Activated CD4-positive, CD25-positive, alpha-beta regulatory T cell (primary cell): Measurements from ENCODE around the gene SLC12A7.
"Not testable (repeated sequence)": the region's sequence is repeated elsewhere in the genome, so short reads cannot be mapped to it uniquely, and the experiment has no call there.

Experiments used
- DNase-seq, 4 experiments: peaks; one replicate each; lab custom pipeline; 2025; lab: John Stamatoyannopoulos, UW

SLC12A7 gene

GRCh38 chr5:1034986-1035385 is 76.9 kb downstream of the SLC12A7 start:
- DNase-seq, result no peak

DNA sequence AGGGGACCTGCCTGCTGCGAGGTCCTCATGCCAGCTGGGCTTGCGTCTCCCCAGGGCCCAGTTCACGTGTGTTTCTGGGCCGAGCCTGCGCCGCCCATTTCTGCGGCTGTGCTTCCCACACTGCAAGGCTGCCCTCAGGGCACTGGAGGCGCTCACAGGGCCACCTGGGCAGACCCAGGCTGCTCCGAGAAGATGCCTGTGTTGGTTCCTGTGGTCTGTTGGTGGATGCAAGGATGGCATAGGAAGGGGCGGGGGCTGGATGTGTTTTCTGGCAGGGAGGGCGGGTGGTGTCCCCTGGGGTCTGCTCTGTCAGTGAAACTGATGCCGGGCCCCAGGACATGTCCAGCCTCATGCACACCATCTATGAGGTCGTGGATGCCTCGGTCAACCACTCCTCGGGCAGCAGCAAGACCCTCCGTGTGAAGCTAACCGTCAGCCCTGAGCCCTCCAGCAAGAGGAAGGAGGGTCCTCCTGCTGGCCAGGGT is 77.4 kb downstream of the SLC12A7 start:
- DNase-seq, result no peak

GRCh38 chr5:1033606-1034420 is 78.0 kb downstream of the SLC12A7 start:
- DNase-seq, result no peak

- DNase-seq, result no peak
Measured at GRCh38 chr5:1033178-1033577, 78.7 kb downstream of the SLC12A7 start.

DNA sequence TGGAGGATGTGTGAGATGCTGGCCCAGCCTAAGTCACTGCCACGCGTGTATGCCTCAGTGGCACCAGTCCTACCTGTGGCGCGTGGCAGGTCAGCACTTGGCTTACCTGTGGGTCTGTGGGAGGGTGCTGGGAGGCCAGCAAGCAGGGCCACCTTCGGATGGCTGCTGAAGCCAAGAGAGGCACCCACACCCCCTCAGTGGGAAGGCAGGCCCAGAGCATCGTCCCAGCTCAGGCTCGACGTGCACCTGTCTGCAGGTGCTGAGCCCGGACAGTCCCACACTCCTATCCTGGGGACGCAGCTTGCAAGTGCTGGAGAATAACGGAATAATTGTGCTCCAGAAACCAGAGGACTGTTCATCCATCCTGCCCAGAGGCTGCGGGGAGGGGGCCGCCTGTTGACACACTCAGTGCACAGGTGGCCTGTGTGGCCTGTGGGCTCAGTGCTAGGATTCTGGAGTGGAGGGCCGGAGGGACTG is 79.3 kb downstream of the SLC12A7 start:
- no peak for DNase-seq

GRCh38 chr5:1032011-1032410 is 79.9 kb downstream of the SLC12A7 start:
- DNase-seq, result no peak

DNA sequence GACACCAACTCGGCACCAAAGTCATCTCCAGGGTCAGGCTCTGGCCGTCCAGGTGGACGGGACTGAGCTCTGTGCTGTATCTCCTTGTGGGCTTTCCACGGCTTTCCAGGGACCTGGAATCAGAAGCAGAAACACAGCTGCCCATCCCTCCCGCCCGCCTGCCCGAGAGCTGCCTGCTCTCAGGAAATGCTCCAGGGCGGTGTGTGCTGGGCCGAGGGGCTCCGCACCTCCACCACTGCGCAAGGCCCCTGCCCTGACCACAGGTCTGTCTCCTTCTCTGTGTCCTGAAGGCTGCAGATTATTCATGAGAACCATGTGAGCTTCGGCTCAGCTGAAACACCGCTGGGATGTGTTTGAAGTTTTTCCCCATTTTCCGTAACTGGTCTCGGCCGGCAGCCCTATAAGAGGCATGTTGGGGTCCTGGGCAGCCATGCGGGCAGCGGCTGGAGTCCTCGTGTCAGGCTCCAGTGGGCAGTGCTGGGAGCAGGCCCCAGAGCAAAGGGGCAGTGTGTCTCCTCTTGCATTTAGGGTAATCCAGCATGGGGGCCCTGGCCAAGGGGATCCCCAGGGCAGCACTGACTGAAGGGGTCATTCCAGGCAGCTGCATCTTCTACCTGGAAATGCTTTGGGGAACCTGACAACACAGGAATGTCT is 80.4 kb downstream of the SLC12A7 start:
- DNase-seq, result no peak

- no peak for DNase-seq
Measured at GRCh38 chr5:1030801-1031271, 81.0 kb downstream of the SLC12A7 start.

- DNase-seq, result no peak
Measured at GRCh38 chr5:1029945-1030625, 81.8 kb downstream of the SLC12A7 start.

DNA sequence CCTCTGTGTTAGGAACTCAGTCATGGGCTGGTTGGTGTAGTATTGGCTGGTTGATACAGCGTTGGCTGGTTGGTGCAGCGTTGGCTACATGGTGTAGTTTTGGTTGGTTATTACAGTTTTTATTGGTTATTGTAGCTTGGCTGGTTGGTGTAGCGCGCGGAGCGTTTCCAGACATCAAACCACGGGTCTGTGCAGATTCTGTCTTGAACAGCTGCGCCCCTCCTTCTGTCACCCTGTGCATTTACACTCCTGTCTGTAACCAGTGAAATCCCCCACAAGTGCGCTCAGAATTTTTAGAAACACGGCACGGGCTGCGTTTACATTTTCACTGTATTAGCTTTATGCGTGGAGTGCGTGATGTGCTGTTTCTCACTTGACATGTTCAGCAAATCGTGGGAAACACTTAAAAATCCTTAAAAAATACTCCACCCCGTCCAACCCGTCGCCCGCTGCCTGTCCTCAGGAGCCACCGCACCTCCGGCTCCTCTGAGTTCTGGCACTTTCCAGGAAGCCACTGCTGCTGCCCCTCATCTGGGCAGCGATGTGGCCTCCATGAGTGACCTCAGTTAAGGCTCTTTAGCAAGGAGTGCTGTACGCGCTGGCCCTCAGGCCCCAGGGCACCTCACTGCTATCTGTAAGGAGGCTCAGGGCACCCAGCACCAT is 82.5 kb downstream of the SLC12A7 start:
- DNase-seq, result no peak

DNA sequence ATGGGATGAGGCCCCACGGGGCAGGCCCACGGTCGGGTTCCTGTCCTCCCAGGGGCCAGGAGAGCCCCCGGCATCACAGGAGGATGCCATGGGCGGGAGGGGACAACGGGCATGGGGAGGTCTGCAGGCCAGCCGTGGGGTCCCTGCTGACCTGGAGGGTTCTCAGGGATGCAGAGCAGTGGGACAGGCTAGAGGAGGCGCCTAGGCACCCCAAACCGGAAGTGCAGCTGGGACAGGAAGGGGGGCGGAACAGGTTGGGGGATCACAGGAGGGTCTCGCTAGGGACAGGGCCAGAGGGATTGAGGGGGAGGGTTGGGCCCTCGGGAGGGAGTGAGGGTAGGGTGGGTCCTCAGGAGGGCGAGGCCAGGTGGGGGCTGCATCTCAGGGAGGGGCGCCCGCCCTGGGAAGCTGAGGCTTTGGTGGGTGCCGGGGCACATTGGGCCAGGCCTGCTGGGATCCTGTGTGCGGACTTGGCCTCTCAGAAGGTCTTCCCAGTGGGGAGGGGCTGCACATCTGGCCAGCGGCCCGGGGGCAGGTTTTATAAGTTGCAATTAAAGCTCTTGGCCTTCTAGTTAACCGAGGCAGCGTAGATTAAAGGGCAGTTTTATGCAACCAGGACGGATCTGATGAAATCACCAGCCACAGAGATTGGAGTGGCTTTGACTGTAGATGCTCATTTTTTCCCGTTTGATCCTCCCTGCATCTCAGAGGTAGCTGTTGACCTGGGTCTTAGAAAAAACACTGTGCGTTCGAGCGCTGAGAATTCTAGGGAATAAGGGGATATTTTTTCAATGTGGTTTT is 83.2 kb downstream of the SLC12A7 start:
- DNase-seq, result no peak

DNA sequence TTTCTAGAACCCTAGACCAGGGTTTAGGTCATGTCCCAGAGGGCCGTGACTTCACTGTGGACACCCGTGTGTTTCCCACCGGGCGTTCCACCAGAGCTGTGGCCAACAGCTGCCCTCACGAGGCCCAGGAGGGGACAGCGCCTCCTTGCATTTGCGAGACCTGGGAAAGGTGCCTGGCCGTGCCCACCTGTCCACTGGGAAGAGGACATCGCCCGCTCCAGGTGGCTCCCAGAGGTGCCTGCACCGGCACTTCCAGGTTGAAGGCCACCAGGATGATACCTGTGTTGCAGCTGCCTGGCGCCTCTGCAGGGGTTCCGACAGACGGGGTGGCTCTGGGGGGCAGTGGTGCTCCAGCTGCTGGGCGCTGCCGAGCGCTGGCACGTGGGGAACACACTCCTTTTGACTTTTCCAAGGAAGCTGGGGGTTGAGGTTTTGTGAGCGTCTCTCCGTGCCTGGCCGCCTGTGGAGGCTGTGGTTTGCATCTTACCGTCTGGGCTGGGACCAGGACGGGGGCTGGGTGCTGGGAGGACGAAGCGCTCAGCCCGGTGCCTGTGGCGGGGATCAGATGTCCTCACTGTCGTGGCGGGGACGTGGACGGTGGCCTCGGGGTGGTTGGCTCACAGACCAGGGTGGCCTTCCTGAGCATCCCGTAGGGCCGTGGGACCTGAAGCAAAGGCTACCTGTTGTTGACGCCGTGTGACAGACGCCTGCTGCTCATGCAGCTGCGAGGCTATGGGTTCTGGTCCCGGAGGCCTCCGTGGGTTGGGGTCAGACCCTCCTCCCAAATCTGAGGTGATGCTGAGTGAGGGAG is 84.0 kb downstream of the SLC12A7 start:
- DNase-seq, result no peak

DNA sequence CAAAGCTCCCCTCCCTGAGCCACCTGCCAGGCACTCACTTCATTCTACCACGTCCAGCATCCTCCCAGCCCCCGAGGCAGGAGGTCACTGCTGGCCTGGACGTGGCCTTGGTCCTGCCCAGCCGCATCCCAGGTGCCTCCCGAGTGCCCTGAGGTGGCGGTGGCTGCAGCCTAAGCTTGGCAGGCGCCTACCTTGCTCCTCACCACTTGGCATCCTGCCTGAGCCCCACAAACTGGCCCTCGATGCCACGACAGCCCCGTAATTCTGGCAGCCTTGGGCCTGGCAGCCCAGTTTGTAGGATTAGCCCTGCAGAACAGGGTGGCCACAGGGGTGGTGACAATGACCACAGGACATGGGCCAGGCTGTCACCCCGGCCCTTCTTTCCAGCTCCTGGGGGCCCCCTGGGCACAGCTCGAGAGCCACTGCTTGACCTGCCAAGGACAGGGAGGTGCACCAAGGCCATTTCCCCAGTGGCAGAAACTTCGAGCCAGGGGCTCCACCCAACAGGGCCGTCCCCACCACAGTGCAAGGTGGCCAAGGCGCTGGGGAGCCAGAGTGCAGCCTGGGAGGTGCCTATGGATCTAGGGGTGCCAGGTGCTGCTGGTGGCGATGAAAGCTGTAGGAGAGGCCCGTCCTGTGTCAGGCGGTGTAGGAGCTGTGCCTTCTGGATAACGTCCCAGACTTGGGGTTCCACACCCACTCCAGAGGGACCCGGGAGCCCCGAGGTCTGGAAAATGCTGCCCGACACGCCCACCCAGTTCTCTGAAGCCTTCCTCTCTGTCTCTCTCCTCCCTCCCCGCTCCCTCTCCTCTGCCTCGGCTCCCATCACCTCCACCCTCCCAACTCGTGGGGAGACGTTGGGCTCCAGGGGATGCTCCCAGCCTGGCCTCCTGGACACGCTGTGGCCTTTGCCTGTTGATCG is 84.9 kb downstream of the SLC12A7 start:
- DNase-seq, result no peak

GRCh38 chr5:1021969-1022336 is 89.9 kb downstream of the SLC12A7 start:
- not testable (repeated sequence) for DNase-seq

DNA sequence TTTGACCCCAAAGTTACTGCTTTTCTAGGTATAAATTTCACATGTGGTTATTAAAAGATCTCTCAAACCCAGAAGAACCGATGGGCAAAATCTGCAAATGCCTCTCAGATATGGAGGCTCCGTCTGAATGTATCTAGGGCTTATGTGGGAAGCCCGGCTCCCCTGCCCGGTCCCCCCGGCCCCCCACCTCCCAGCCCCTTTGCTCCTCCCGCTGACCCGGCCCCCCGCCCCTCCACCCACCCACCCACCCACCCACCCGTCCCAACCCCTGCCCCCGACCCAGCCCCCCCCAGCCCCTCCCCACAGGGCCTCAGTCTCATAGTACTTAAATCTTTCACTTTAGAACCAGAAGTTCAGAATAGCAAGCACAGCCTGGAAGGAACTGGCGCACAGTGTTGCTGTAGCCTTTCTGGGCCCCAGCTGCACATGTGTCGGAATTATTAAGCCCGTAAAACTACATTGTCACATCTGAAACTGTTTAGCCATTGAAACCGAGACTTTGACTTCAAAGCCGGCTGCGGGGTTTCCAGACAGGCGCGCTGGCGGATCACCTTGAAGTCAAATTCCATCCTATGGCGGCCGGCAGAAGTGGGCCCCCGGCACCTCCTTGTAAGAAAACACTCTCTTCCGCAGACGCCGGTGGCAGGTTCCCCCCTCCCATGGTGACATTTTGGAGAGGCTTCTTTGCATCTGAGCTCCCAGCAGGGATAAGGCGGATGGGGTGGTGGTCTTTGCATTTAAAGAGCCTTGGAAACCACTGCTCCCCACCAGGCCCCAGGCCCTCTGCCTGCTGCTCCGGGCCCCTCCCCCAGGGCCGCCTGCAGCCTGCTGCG is 90.5 kb downstream of the SLC12A7 start:
- no peak for DNase-seq

- DNase-seq, result no peak
Measured at GRCh38 chr5:1020452-1020961, 91.4 kb downstream of the SLC12A7 start.

DNA sequence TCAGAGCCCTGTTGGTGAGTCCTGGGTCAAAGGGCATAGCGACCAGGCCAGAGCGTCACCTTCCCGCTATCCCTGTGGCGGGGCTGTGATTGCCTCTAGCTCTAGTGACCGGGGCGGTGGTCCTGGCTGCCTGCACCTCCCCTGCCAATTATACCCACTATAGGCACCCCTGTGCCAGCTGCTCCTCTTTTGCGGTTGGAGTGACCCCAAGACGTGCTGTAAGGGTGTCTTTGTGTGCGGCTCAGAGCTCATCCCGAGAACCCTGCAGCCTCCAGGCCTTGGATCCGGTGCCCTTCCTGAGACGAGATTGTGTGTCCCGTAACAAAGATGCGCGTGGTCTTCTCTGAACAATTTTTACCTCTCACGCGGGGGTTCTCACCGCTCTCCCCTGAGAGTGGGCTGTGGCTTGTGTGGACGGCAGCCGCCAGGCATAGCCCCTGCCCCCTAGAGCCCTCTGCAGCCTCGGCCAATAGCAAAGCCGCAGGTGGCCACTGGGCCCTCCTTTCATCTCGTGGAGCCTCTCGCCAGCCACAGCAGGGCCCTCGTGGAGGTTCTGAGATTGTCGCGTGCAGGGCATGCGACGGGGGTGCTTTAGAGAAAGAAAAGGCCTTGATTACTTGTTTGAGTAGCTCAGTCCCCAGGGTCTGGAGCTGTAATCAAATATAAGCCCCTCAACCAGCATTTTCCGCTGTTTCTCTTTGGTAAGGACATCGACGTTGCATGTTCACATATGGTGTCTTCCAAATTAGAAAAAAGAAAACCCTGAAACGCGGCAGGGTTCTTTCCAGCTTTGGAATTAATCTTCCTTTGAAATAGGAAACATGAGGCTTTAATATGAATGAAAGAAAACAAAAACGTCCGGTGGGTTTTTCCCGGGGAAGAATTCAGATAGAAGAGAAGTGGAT is 92.6 kb downstream of the SLC12A7 start:
- no peak for DNase-seq
